ENCODE results near the gene GPR153. TPM values are rescaled to one million over a fixed set of nuclear protein-coding genes. Genes with fewer than 3 reads are reported as not detected.
"Not testable (repeated sequence)": the region's sequence is repeated elsewhere in the genome, so short reads cannot be mapped to it uniquely, and the experiment has no call there.

The GPR153 gene
- polyA plus RNA-seq, 3 donors = 3.7 to 21.8 (median 12.3) TPM

GRCh38 chr1:6243053-6243834 lies 17.7 kb downstream of the GPR153 start:
- H3K27ac ChIP-seq (ENCODE audit: low read depth, low read length) = no peak overlapping the region
- WGBS, 3 donors = 20 to 25% (median 21%) methylated on average over 20 of the region's 20 CpGs

- 1 to 2% (median 1%) methylated on average over 40 to 99 of the region's 99 CpGs for WGBS, 3 donors
- H3K27ac ChIP-seq (ENCODE audit: low read depth, low read length) = no peak overlapping the region
Observed at GRCh38 chr1:6241887-6242740, 18.8 kb downstream of the GPR153 start.

DNA sequence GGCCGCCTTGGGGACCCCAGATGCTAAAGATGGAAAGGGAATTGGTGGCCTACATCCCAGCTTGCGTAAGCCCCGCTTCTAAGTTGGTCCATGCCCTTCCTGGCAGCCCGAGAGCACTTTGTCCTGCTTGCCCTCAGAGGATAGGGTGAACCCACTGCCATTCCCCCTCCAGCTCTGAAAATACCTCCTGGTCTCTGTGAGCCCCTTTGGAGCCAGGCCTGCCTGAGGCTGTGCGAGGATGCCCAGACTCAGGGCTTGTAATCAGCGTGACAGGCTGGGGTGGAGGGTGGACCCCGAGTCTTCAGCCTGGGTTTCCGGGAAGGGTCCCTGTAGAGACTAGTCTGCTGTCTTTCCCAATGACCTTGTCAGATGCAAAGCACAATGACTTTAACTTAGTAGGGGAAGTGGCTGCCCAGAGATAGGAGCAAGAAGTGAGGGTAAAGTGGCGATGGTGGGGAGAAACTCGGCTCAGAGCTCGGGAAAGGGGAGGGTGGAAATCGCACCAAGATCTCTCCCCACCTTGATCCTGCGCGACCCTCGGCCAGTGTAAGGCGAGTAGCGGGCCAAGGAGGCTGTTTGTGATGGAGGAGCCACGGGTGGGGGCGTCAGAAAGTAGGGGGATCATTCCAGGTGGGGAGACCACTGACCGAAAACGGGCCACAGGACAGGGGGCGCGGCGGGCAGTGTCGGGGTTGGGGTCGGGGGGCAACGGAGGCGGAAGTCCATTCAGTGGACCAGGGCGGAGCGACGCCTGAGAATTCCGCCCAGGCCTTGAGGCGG lies 19.6 kb downstream of the GPR153 start:
- WGBS, 3 donors = 19 to 22% (median 22%) methylated on average over 33 of the region's 33 CpGs
- H3K27ac ChIP-seq (ENCODE audit: low read depth, low read length) = no peak overlapping the region

DNA sequence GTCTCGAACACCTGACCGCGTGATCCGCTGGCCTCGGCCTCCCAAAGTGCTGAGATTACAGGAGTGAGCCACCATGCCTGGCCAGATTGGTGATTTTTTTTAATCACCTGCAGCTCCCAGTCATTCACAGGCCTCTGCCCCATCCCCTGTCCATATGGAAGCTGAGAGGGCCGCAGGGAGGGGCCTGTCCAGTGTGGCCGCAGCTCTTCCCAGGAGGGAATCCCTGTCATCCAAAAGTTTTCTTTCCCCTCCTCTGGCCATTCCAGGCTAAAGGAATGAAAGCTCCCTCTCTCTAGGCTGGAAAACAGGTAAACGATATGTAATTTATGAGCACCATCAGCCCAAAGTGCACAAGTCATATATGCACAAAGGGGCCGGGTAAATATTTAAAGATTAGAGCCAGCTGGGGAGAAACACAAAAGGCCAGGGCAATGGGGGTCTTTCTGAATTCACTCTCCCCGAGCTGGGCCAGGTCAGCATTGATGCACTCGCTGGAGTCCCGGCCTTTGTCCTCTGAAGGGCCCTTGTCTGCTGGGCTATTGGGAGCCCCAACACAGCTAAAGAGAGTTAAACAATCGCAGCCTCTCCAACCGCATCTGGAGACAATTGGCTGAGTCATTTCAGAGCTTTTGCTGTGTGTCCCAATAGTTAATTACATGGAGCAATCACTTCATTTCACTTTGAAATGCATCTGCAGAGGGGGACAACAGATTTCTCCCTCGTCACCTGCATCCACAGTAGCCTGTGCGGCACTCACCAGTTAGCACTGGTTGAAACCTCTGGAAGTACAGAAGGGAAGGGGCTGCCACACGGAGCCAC lies 20.7 kb downstream of the GPR153 start:
- H3K27ac ChIP-seq (ENCODE audit: low read depth, low read length) = no peak overlapping the region
- WGBS, 3 donors = 59 to 65% (median 62%) methylated on average over 17 of the region's 17 CpGs

- no peak overlapping the region for H3K27ac ChIP-seq (ENCODE audit: low read depth, low read length)
- WGBS, 3 donors = 34 to 51% (median 50%) methylated on average over 7 of the region's 7 CpGs
Observed at GRCh38 chr1:6239213-6239752, 21.6 kb downstream of the GPR153 start.

GRCh38 chr1:6237093-6237492 lies 23.8 kb downstream of the GPR153 start:
- no peak overlapping the region for H3K27ac ChIP-seq (ENCODE audit: low read depth, low read length)
- 87 to 97% (median 95%) methylated on average over 4 of the region's 4 CpGs for WGBS, 3 donors

DNA sequence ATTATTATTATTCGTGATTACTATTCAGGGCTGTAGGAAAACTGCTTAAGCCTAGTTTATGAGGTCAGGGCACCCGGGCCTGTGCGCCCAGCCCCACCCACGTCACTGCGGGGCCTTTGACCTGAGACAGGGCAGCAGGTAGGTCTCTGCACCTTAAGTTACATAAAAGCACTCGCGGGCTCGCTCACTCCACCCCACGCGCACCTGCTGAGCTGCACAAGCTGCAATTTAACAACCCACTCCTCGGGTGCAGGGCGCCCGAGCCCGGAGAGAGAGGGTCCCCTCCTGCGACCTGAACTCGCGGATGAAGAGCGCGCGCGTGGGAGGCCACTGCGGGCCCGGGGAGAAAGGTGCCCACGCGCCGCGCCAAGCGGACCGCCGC lies 25.6 kb downstream of the GPR153 start:
- 0 to 1% (median 0%) methylated on average over 20 to 30 of the region's 30 CpGs for WGBS, 3 donors
- no peak overlapping the region for H3K27ac ChIP-seq (ENCODE audit: low read depth, low read length)

- no peak overlapping the region for H3K27ac ChIP-seq (ENCODE audit: low read depth, low read length)
- WGBS, 3 donors = 45 to 60% (median 51%) methylated on average over 20 of the region's 20 CpGs
Observed at GRCh38 chr1:6234502-6235295, 26.2 kb downstream of the GPR153 start.

DNA sequence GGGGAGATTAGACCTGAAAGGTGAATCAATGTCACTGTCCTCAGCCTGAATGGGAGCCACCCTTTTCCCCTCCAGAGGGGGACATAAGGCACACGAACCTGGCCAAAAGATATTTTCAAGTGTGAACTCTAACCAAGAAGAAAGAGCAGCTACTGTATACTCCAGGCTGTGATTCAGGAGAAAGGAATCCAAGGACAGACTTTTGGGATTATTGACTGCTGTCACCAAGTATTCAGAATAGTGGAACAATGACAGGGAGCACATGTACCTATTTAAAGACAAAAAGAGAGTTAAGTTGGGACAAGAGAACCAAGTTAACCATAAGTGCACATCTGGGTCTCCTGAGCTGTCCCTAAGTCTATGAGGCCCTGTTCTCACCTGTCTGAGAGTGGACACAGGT lies 27.5 kb downstream of the GPR153 start:
- WGBS, 3 donors = 47 to 92% (median 52%) methylated on average over 1 of the region's 1 CpG
- no peak overlapping the region for H3K27ac ChIP-seq (ENCODE audit: low read depth, low read length)

- no peak overlapping the region for H3K27ac ChIP-seq (ENCODE audit: low read depth, low read length)
- WGBS, 3 donors = 90 to 91% (median 90%) methylated on average over 8 of the region's 8 CpGs
Observed at GRCh38 chr1:6225651-6226050, 35.2 kb downstream of the GPR153 start.

DNA sequence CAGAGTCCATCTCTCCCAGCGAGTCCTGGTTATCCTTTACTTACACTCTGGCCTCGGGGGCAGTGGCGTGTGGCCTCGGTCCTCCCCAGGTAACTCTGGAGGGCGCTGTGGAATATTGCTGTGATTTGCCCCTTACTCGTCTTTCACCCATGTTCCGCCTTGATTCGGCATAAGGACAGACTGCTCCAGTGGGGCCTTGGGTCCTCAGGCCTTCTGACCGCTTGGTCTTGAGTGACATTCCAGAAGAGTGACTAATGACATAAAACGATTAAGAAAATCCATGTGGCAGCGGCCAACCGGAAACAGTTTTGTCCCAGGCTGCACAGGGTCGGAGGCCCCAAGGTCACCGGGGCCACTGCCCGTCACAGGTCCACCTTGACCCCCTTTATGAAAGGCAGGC lies 36.2 kb downstream of the GPR153 start:
- WGBS, 3 donors = 77 to 84% (median 80%) methylated on average over 15 of the region's 15 CpGs
- no peak overlapping the region for H3K27ac ChIP-seq (ENCODE audit: low read depth, low read length)

- no peak overlapping the region for H3K27ac ChIP-seq (ENCODE audit: low read depth, low read length)
- 96 to 97% (median 97%) methylated on average over 13 of the region's 13 CpGs for WGBS, 3 donors
Observed at GRCh38 chr1:6223617-6224016, 37.3 kb downstream of the GPR153 start.

- H3K27ac ChIP-seq (ENCODE audit: low read depth, low read length) = no peak overlapping the region
- 33 to 81% (median 45%) methylated on average over 6 of the region's 6 CpGs for WGBS, 3 donors
Observed at GRCh38 chr1:6222636-6223035, 38.3 kb downstream of the GPR153 start.

DNA sequence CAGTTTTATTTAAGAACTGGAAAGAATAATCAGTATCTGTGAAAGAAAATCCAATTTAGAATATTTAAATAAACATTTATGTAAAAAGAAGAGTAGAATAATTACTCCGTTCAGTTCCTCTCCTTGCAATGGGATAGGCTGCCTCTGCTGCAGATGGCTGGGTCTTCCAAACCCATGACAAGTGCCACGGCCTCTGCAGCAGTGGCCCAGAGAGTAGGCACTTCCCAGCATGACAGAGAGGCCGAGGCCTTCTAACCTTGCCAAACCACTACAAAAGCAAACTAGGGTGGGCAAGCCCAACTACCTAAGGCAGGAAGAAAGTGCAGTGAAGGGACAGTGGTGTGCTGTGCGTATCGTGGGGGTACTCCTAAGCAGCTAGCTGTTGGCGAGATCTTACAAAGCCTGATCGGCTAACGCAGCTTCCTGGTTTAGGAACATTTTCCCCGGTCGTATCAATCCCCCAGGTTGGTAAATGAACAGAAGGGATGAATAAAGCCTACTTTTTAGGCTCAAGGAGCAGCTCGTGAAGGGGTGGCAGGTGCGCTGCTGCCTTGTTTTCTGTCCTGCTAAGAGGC lies 39.6 kb downstream of the GPR153 start:
- H3K27ac ChIP-seq (ENCODE audit: low read depth, low read length) = no peak overlapping the region
- 96 to 97% (median 96%) methylated on average over 12 of the region's 12 CpGs for WGBS, 3 donors

GRCh38 chr1:6220236-6220635 lies 40.7 kb downstream of the GPR153 start:
- no peak overlapping the region for H3K27ac ChIP-seq (ENCODE audit: low read depth, low read length)
- 81 to 89% (median 87%) methylated on average over 8 of the region's 8 CpGs for WGBS, 3 donors

- not testable (repeated sequence) for H3K27ac ChIP-seq (ENCODE audit: low read depth, low read length)
- 86 to 93% (median 92%) methylated on average over 11 of the region's 11 CpGs for WGBS, 3 donors
Observed at GRCh38 chr1:6219641-6220040, 41.3 kb downstream of the GPR153 start.
